ENCODE measurements around the gene UBQLN1.

- TF ChIP-seq CTCF (IDR thresholded peaks at IDR 0.05; ENCODE audit: low read length) (no peak), EZH2 (IDR thresholded peaks at IDR 0.05; ENCODE audit: borderline replicate concordance, low read length) (no peak)
Observed at GRCh38 chr9:83698976-83699585, 8.7 kb downstream of the UBQLN1 start.
